K562 (cell line): ENCODE data around the gene GZF1.

Experiments
- POLR2AphosphoS5 ChIP-seq: IDR thresholded peaks from 2 replicates; pipeline ENCODE4 v1.6.1; 2011; ENCODE audit warnings: mild to moderate bottlenecking, low read depth, low read length, moderate library complexity; ENCODE audit not compliant: control insufficient read depth, insufficient read depth
- YBX1 ChIP-seq: fragments of 450-650 bp; IDR thresholded peaks from 2 replicates; pipeline ENCODE4 v1.7.1; 2016; ENCODE audit warnings: mild to moderate bottlenecking
- TF ChIP-seq, protein P1 (sequence below), 3 experiments: IDR thresholded peaks in 2 of 3; conservative IDR thresholded peaks in 1 of 3; 2 replicates each; pipeline ENCODE4 v1.5.1; 2011 to 2012; ENCODE audit warnings: low read length in 3 of 3, mild to moderate bottlenecking in 3 of 3, control low read depth in 2 of 3, improper control_type of control experiment in 1 of 3, inconsistent platforms in 1 of 3, low read depth in 1 of 3, mixed read lengths in 1 of 3, moderate library complexity in 1 of 3; ENCODE audit not compliant: insufficient read depth in 2 of 3

DNA sequence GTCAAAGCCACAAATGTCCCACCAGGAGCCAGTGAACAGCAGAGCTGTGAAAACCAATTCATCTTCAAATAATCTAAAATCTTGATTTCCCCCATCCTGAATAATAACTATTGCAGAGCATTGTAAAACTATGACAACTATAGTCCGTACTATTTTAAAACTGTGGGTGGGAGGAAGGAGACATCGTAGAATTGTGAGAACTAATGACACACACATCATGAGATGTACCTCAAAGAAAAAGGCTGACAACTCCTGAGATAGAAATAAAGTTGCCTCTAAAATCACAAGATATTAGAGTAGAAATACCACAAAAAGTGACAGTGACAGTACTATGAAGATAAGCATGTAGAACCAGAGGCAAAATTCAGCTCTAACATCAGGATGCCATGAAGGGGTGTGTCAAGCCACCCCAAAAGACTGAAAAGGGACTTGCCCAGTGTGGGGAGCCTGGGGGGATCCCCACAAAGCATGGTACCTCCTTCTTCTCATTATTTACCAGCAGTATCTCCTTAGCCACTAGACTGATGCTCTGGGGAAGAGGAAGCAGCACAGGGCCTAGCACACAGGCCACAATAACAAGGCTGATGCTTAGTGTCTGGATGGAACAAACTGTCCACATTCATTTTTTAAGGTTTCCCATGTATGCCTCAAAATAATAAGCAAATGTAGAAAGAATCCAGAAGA is 45.9 kb downstream of the GZF1 start:
- TF ChIP-seq, protein P1, sequence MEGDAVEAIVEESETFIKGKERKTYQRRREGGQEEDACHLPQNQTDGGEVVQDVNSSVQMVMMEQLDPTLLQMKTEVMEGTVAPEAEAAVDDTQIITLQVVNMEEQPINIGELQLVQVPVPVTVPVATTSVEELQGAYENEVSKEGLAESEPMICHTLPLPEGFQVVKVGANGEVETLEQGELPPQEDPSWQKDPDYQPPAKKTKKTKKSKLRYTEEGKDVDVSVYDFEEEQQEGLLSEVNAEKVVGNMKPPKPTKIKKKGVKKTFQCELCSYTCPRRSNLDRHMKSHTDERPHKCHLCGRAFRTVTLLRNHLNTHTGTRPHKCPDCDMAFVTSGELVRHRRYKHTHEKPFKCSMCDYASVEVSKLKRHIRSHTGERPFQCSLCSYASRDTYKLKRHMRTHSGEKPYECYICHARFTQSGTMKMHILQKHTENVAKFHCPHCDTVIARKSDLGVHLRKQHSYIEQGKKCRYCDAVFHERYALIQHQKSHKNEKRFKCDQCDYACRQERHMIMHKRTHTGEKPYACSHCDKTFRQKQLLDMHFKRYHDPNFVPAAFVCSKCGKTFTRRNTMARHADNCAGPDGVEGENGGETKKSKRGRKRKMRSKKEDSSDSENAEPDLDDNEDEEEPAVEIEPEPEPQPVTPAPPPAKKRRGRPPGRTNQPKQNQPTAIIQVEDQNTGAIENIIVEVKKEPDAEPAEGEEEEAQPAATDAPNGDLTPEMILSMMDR (IDR thresholded peaks at IDR 0.05 in 2 of 3, conservative IDR thresholded peaks at IDR 0.05 in 1 of 3; ENCODE audit: insufficient read depth in 2 of 3, low read depth in 1 of 3, low read length in 3 of 3), result no peak
- TF ChIP-seq YBX1 (no peak), POLR2AphosphoS5 (no peak)
